OCI-LY3 (cell line): ENCODE measurements around the gene KRI1.

Experiments
- H2AFZ ChIP-seq: fragments of 200-600, 300-600 bp; shearing (Covaris generic); 2 replicates; pipeline ENCODE4 v1.6.0; 2014; ENCODE audit warnings: antibody characterized with exemption, low read depth, low read length
- H3K27ac ChIP-seq: fragments of 200-600, 300-600 bp; sonication (generic); 2 replicates; pipeline ENCODE4 v1.5.1; 2014; ENCODE audit warnings: mild to moderate bottlenecking, low read length, moderate library complexity, mixed read lengths
- H3K27me3 ChIP-seq: fragments of 200-600, 300-600 bp; sonication (generic); 2 replicates; pipeline ENCODE4 v1.6.1; 2014; ENCODE audit warnings: low read depth, low read length, mixed read lengths
- H3K36me3 ChIP-seq: fragments of 200-600, 300-600 bp; sonication (generic); replicated peaks from 2 replicates; pipeline ENCODE3; 2014; ENCODE audit warnings: low read depth, low read length, mixed read lengths
- H3K4me1 ChIP-seq: fragments of 300-600, 200-600 bp; sonication (generic); 2 replicates; pipeline ENCODE4 v1.6.1; 2014; ENCODE audit warnings: low read length, mixed read lengths
- H3K4me2 ChIP-seq: fragments of 200-600, 300-600 bp; sonication (generic); 2 replicates; pipeline ENCODE4 v1.6.1; 2014; ENCODE audit warnings: low read length, mixed read lengths
- H3K4me3 ChIP-seq: fragments of 300-600, 200-600 bp; sonication (generic); 2 replicates; pipeline ENCODE4 v1.5.1; 2014; ENCODE audit warnings: antibody characterized with exemption, mild to moderate bottlenecking, low read length, moderate library complexity
- H3K79me2 ChIP-seq: fragments of 300-600, 200-600 bp; shearing (Covaris generic); 2 replicates; pipeline ENCODE4 v1.6.1; 2014; ENCODE audit warnings: mild to moderate bottlenecking, low read length, mixed read lengths
- H3K9ac ChIP-seq: fragments of 300-600, 200-600 bp; shearing (Covaris generic); 2 replicates; pipeline ENCODE4 v1.6.0; 2014; ENCODE audit warnings: mild to moderate bottlenecking, low read length, moderate library complexity
- H3K9me3 ChIP-seq: fragments of 200-600, 300-600 bp; shearing (Covaris generic); 2 replicates; pipeline ENCODE4 v1.6.1; 2014; ENCODE audit warnings: low read length, mixed read lengths; ENCODE audit not compliant: insufficient read depth
- H4K20me1 ChIP-seq: fragments of 200-600, 300-600 bp; sonication (generic); 2 replicates; pipeline ENCODE4 v1.6.1; 2016; ENCODE audit warnings: low read length, mixed read lengths; ENCODE audit not compliant: insufficient read depth
- CTCF ChIP-seq: fragments of 200-600, 300-600 bp; sonication (generic); IDR thresholded peaks from 2 replicates; pipeline ENCODE4 v1.5.1; 2014; ENCODE audit warnings: antibody characterized with exemption, low read length, low read depth
- EZH2phosphoT487 ChIP-seq: fragments of 200-600 bp; shearing (Covaris generic); IDR thresholded peaks from 2 replicates; pipeline ENCODE4 v1.6.1; 2018; ENCODE audit warnings: antibody characterized with exemption, mixed run types, low read depth

The KRI1 gene

GRCh38 chr19:10603873-10604459 lies 38.2 kb upstream of the KRI1 start:
- H3K9ac ChIP-seq = peak overlapping the region; percentile 93
- H4K20me1 ChIP-seq = peaks cover 12% of the 10 kb centered on the region; the same call in 1 of the 2 replicates
- H3K36me3 ChIP-seq = no peaks in the 10 kb centered on the region
- H2AFZ ChIP-seq = no peak overlapping the region
- H3K27me3 ChIP-seq = peaks cover 14% of the 10 kb centered on the region
- peak overlapping the region; percentile 97 for H3K4me2 ChIP-seq
- H3K4me3 ChIP-seq = peak overlapping the region; percentile 88
- H3K4me1 ChIP-seq = peaks cover 22% of the 10 kb centered on the region
- TF ChIP-seq CTCF (no peak), EZH2phosphoT487 (no peak)
- H3K79me2 ChIP-seq = peaks cover 25% of the 10 kb centered on the region
- H3K27ac ChIP-seq = peak overlapping the region; percentile 62
- H3K9me3 ChIP-seq = no peaks in the 10 kb centered on the region

GRCh38 chr19:10603084-10603872 lies 37.5 kb upstream of the KRI1 start:
- Histone ChIP-seq H3K27me3 (peaks cover 15% of the 10 kb centered on the region), H3K9ac (peak overlapping the region; percentile 93), H3K36me3 (no peaks in the 10 kb centered on the region), H3K79me2 (peaks cover 25% of the 10 kb centered on the region), H4K20me1 (peaks cover 12% of the 10 kb centered on the region; the same call in 1 of the 2 replicates), H3K9me3 (no peaks in the 10 kb centered on the region), H3K4me1 (peaks cover 22% of the 10 kb centered on the region), H3K27ac (peak overlapping the region; percentile 62), H2AFZ (peak overlapping the region; percentile 64; the same call in 1 of the 2 replicates), H3K4me3 (peak overlapping the region; percentile 88), H3K4me2 (peak overlapping the region; percentile 97)
- TF ChIP-seq CTCF (0 out of 2 replicates have a peak, but pooled peaks have one; percentile 8), EZH2phosphoT487 (no peak)

GRCh38 chr19:10602330-10603083 lies 36.7 kb upstream of the KRI1 start:
- H3K27ac ChIP-seq = peak overlapping the region; percentile 62
- peak overlapping the region; percentile 76; the same call in 1 of the 2 replicates for H2AFZ ChIP-seq
- H3K27me3 ChIP-seq = peaks cover 20% of the 10 kb centered on the region
- peaks cover 22% of the 10 kb centered on the region for H3K4me1 ChIP-seq
- TF ChIP-seq CTCF (no peak; the same call in 1 of the 2 replicates), EZH2phosphoT487 (no peak)
- H4K20me1 ChIP-seq = peaks cover 12% of the 10 kb centered on the region; the same call in 1 of the 2 replicates
- H3K4me3 ChIP-seq = peak overlapping the region; percentile 88
- H3K9ac ChIP-seq = peak overlapping the region; percentile 93
- H3K4me2 ChIP-seq = peak overlapping the region; percentile 97
- peaks cover 25% of the 10 kb centered on the region for H3K79me2 ChIP-seq
- no peaks in the 10 kb centered on the region for H3K9me3 ChIP-seq
- no peaks in the 10 kb centered on the region for H3K36me3 ChIP-seq
